Retinal pigment epithelial cell (primary cell): Measurements from ENCODE around the gene RPEL1.
"Not testable (repeated sequence)": the region's sequence is repeated elsewhere in the genome, so short reads cannot be mapped to it uniquely, and the experiment has no call there.

Source experiments
- DNase-seq: peaks from one replicate; pipeline ENCODE4 v3.0.0-alpha.2; 2010; ENCODE audit warnings: low read depth
- H3K4me3 ChIP-seq: 2 replicates; pipeline ENCODE4 v1.5.1; 2011; ENCODE audit warnings: mild to moderate bottlenecking, low read length, control low read depth, moderate library complexity
- TF ChIP-seq, protein P1 (sequence below): conservative IDR thresholded peaks from 2 replicates; pipeline ENCODE4 v1.5.1; 2011; ENCODE audit warnings: low read depth, low read length, control low read depth, inconsistent platforms

The RPEL1 gene

DNA sequence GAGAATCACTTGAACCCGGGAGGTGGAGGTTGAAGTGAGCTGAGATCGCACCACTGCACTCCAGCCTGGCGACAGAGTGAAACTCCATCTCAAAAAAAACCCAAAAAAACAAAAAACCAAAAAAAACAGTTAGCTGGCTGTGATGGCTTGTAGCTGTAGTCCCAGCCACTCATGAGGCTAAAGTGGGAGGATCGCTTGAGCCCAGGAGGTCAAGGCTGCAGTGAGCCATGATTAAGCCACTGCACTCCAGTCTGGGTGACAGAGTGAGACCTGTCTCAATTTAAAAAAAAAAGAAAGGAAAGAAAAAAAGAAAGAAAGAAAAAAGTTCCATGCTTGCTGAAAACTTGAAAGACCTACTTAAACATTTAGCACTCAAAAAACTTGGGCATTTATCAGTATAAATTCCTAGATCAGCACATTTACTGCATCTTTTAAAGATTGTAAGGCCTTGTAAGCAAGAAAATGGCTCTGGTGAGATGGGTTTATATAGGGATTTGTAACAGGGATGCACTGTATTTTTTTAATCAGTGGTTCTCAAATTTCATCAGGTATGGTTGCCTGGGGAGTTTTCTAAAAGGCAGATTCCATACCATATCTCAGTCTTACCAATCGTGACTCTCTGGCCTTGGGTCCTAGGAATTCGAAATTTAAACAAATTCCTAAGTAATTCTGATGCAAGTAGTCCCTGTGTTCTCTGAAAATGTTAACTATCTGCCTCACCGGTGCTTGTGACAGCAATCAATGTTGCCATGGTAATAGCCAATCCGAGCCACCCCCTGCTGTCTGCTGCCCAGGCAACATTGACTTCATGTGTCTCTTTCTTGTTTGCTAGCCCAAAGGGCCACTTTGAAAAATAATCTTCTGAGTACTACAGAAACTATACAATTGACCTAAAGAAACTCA is 41.1 kb upstream of the RPEL1 start:
- TF ChIP-seq, protein P1, sequence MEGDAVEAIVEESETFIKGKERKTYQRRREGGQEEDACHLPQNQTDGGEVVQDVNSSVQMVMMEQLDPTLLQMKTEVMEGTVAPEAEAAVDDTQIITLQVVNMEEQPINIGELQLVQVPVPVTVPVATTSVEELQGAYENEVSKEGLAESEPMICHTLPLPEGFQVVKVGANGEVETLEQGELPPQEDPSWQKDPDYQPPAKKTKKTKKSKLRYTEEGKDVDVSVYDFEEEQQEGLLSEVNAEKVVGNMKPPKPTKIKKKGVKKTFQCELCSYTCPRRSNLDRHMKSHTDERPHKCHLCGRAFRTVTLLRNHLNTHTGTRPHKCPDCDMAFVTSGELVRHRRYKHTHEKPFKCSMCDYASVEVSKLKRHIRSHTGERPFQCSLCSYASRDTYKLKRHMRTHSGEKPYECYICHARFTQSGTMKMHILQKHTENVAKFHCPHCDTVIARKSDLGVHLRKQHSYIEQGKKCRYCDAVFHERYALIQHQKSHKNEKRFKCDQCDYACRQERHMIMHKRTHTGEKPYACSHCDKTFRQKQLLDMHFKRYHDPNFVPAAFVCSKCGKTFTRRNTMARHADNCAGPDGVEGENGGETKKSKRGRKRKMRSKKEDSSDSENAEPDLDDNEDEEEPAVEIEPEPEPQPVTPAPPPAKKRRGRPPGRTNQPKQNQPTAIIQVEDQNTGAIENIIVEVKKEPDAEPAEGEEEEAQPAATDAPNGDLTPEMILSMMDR, result no peak
- DNase-seq, result no peak
- H3K4me3 ChIP-seq, result no peak overlapping the region

DNA sequence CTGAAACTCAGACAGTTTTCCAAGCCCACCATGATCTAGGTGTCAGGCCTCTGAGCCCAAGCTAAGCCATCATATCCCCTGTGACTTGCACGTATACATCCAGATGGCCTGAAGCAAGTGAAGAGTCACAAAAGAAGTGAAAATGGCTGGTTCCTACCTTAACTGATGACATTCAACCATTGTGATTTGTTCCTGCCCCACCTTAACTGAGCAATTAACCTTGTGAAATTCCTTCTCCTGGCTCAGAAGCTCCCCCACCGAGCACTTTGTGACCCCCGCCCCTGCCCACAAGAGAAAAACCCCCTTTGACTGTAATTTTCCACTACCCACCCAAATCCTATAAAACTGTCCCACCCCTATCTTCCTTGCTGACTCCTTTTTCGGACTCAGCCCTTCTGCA is 40.3 kb upstream of the RPEL1 start:
- not testable (repeated sequence) for H3K4me3 ChIP-seq, DNase-seq

DNA sequence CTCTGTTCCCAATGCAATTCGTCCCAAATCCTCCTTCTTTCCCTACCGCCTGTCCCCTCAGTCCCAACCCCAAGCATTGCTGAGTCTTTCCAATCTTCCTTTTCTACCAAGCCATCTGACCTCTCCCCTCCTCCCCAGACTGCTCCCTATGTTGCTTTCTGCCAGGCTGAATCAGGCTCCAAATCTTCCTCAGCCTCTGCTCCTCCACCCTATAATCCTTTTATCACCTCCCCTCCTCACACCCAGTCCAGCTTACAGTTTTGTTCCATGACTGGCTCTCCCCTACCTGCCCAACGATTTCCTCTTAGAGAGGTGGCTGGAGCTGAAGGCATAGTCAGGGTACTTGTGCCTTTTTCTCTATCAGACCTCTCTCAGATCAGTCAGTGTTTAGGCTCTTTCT is 39.0 kb upstream of the RPEL1 start:
- DNase-seq, H3K4me3 ChIP-seq: not testable (repeated sequence)

GRCh38 chr10:103207141-103207540 is 38.5 kb upstream of the RPEL1 start:
- TF ChIP-seq, protein P1, result no peak
- H3K4me3 ChIP-seq, result no peak overlapping the region
- no peak for DNase-seq

- not testable (repeated sequence) for DNase-seq, H3K4me3 ChIP-seq
These were observed 38.0 kb upstream of the RPEL1 start for GRCh38 chr10:103207643-103208042.

- not testable (repeated sequence) for H3K4me3 ChIP-seq, DNase-seq
These were observed 35.4 kb upstream of the RPEL1 start for GRCh38 chr10:103210262-103210661.

GRCh38 chr10:103215601-103216000 is 30.1 kb upstream of the RPEL1 start:
- no peak for DNase-seq
- H3K4me3 ChIP-seq, result no peak overlapping the region
- TF ChIP-seq, protein P1, result no peak

GRCh38 chr10:103216362-103216761 is 29.3 kb upstream of the RPEL1 start:
- H3K4me3 ChIP-seq, result not testable (repeated sequence)

DNA sequence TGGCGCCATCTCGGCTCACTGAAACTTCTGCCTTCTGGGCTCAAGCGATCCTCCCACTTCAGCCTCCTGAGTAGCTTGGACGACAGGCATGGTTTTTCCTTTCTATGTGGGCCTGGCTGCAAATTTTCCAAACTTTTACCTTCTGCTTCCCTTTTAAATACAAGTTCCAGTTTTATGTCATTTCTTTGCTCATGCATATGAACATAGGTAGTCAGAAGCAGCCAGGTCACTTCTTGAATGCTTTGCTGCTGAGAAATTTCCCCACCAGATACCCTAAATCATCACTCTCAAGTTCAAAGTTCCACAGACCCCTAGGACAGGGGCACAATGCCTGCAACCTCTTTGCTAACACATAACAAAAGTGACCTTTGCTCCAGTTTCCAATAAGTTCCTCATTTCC is 21.6 kb upstream of the RPEL1 start:
- DNase-seq, result no peak
- TF ChIP-seq, protein P1, result no peak
- H3K4me3 ChIP-seq, result no peak overlapping the region

More at GRCh38 chr10:103216362-103216761, 29.3 kb upstream of the RPEL1 start:
- DNase-seq, result not testable (repeated sequence)

- DNase-seq, H3K4me3 ChIP-seq: not testable (repeated sequence)
These were observed 21.0 kb upstream of the RPEL1 start for GRCh38 chr10:103224721-103225120.
